IPS DF 19.7 (cell line): ENCODE results near the gene RTN1.

Experiments
- DNase-seq: peaks from one replicate; pipeline ENCODE4 v3.0.0-alpha.2; 2013; ENCODE audit warnings: low read depth, low spot score

RTN1 gene

DNA sequence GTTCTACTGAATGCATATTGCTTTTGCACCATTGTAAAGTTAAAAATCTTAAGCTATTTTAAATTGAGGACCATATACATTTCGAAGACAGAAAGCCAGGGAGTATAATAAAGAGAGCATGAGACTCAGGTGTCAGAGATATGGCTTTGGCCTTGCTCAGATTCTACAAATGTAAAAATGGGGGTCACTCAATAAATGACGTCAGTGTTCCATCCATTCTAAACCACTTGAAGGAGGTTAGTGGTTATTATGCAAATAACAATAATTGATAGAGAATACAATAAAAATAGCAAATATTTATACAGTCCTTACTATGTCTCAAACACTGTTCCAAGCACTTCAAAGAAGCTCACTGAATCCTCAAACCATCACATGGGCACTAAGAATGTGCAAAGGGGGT, 20.1 kb downstream of the RTN1 start:
- DNase-seq: no peak

DNA sequence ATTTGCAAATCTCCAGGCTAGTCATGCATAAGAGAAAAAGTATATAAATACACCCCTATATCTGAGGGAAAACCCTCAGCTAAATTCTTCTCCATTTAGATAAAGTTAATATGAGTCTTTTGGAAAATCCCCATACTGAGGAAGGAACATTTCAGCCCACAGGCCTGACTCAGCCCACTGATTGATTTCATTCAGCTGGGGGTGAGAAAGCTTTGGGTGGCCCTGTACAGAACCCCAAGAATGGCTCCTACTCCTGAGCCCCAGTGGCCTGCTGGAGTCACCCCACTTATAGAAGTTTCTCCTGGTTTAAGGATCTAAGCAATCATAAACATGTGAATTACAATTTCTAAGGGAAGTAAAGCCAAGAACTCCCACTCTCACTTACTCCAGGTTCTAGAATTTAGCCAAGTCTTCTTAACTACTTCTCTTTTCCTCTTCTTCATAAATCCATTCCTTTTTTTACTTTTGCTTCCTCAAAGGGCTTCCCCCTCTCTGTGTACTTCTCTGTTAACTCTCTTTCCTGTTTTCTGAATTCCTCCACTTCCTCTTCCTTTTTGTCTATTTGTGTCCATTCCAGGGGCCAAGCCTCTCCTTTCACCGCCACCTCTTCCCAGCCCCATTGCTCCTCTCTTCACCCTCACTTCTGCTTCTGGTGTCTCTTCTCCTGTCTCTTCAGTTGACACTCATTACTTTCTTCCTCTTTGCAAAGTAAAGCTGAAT, 21.0 kb downstream of the RTN1 start:
- no peak for DNase-seq

DNA sequence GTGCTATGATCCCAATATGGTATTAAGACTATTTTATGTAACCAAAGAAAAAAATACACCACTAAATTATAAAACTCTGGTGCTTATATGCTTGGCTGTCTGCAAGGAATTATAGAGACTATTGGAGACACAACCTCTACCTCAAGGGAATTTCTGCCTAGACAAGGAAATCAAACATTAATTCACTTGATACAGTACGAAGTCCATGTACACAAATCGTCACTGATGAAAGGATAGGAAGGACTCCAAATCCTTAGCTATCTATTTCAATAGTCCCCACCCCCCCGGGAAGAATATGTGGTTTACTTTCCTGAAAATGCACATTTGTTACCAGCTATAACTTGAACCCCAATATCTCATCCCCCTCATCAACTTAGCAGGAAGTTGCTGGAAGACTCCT, 21.9 kb downstream of the RTN1 start:
- no peak for DNase-seq

DNA sequence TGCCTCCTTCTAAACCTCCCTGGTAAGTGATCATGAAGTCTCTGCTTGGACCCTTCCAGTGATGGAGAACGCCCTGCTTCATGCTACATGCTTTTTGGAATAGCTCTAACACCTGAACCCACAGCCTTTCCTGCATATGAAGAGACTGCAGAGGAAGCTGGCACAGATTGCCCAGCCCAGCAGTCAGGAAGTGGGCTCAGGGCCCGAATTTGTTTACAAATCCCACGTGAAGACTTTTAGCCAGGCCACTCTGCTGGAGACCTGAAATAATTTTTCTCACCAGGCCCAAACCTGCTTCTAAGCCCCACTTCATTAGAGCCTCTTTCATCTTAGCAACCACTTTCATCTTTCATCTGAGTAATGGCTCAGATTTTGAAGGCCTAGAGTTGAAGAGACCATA, 22.9 kb downstream of the RTN1 start:
- no peak for DNase-seq

DNA sequence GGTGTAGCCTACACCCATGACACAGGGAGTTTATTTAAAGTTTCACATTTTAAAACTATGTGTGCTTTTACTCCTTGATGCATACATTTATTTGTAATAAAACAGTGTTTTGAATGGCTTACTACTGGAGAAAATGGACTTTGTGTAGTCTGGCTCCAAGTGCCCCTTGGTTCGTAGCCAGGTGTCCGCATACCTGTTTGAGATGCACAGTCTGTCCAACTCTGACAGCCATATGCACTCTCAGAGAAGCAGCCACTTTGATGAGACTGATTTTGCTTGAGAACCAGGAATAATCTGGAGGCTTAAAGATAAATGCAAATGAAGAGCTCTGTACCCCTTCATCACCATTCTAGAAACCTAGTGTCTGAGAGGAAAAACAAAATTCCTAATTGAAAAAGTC, 24.0 kb downstream of the RTN1 start:
- no peak for DNase-seq

DNA sequence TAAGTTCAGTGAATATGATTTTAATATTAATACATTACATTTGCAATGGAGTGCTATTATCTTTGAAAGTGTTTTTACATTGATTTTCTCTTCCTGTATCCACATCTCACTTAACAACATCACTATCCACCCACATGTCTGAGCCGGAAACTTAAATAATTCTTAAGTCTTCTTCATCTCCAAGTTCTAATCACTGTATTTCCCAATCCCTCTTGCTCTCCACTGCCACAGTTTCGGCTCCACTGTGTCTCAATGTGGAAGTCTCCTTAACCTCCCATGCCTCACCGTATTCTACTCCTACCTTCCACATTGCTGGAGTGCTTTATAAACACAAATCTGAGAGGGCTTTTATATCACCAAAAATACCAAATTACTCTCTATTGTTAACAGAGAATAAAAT, 25.3 kb downstream of the RTN1 start:
- no peak for DNase-seq

DNA sequence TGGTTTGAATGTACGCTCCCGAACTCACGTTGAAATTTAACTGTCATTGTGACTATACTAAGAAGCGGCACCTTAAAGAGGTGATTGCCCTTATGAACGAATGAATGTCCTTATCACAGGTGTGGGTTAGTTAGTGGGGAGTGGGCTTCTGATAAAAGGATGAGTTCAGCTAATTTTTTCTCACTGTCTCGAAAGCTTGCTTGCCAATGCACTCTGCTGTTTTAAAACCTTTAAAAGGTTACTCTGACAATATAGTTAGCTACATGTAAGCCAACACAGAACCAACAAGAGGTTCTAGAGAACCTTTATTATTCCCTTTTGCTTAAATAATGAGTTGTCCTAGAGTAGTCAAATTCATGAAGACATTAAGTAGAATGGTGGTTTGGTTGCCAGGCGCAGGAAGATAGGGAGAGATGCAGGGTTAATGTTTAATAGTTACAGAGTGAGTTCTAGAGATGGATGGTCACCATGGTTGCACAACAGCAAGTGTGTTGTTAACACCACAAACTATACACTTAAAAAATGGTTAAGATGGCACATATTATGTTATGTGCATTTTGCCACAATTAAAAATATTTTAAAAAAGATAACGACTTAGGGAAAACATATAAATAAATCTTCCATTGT, 26.3 kb downstream of the RTN1 start:
- no peak for DNase-seq

DNA sequence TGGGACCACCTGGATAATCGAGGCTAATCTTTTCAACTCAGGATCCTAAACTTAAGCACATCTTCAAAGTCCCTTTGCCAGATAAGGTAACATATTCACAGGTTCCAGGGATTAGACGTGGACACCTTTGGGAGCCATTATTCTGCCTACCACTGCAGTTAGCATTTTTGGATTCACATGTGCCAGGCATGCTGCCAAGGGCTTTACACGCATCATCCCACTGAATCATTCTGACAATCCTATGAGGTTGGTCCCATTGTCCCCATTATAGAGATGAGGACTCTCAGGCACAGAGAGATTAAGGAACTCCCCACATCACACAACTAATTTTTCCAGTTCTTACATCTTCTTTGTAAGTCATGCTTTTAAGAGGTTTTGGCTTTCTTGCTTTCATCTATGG, 34.5 kb downstream of the RTN1 start:
- no peak for DNase-seq

DNA sequence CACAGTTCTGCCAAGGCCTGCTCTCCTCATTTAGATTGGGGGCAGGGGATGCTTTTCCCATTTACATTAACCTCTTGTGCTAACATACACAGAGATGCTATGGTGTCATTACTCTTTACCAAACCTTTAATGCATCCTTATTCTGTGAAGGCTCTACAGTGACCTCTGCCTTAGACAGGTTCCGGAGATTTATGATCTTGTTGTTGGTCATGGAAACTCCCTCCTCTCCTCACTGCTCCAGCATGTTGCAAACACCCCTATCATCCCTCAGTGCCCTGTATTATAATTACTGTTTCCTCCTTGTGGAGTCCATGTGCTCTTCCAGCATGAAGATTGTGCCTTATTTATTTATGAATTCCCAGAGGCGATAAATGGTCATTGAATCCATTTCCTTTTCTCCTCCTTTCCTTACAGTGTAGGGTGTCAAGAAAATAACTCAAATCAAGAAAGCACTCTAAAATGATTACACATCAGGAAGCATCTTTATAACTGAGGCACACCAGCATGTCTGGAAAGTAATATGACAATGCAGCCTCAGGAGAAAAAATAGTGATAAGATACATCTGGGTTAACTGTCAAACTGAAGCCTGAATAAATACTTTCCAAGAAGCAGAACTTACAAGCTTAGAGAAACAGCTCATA, 37.8 kb downstream of the RTN1 start:
- DNase-seq: no peak

DNA sequence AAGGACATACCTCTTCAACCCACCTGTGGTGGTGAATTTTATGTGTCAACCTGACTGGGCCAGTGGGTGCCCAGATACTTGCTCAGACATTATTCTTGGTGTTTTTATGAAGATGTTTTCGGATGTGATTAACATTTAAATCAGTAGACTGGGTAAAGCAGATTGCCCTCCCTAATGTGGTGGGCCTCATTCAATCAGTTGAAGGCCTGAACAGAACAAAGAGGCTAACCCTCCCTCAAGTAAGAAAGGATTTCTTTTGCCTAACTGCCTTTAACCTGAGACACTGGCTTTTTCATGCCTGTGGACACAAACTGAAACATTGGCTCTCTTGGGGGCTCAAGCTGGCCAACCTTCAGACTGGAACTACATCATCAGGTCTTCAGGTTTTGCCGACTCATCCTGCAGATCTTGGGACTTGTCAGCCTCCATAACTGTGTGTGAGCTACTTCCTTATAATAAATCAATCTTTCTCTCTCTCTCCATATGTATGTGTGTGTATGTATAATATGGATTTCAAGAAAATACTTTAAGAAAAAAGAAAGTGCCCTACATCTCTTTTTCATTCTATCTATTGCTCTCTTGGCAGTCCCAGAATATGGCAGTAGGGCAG, 39.4 kb downstream of the RTN1 start:
- no peak for DNase-seq

DNA sequence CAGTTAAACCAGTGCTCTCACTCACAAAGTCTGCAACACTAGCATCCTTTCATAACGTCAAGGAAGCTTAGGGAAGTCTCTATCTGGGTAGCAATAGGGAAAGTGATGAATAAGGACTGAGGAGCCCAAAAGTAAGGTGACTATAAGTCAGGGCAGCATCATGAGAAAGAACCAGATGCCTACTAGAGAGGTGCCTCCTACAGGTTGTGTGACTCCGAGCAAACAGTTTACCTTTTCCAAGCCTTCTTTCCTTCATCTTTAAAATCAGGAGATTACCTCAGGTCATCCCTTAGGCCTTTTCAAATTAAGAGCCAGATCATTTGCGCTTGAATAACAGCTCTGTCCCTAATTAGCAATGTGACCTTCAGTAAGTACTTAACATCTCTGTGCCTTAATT, 40.2 kb downstream of the RTN1 start:
- no peak for DNase-seq

DNA sequence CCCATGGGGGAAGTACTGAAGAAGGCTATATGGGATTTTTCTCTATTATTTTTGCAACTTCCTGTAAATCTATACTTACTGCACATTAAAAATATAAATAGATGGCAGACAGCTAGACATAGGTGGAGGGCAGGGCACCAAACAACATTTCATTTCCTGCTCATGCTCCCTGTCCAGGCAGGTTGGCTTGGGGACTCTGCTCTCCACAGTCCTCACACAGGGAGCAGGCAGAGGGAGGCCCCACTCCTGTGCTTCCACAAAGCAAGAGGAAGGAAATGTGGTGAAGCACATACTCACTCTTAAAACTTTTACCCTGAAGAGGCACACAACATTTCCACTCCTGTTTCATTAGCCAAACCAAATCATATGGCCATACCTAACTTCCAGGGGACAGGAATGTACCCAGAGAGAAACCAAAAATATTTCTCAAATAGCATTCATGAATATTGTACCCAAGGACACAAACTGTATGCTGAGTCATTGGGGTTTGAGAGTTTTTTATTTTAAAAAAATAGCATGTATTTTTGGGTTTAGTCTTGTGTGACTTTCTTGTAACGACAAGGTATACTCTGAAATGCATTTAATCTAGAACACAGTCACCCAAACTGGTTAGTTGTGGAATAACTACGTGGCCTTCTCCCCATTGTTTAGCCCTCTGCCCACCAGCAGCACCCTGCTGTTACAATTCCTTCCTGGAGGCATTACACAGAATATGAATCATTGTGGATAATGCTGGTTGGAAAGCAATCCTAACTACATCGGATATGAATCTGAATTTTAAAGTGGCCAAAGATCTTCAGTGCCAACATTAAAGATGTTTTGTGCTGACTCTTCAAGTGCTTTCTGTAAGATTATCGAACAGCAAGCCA, 40.9 kb downstream of the RTN1 start:
- no peak for DNase-seq

DNA sequence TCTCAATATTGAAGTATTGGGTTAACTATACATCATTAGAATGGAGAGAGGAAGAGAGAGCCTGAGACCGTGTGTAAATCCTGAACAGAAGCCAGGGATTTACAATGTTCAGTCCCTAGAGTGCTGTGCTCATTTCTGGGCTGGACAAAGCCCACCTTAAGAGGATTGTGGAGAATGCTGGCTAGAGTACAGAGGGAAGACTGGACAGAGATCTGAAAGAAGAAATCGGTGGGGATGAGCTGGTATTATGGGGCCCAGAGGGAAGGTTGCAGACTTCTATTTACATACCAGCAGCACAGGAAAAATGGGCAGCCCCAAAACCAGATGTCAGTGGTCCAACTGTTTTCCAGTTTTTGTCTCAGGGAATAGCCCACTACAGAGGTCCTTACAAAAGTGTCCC, 42.3 kb downstream of the RTN1 start:
- no peak for DNase-seq

DNA sequence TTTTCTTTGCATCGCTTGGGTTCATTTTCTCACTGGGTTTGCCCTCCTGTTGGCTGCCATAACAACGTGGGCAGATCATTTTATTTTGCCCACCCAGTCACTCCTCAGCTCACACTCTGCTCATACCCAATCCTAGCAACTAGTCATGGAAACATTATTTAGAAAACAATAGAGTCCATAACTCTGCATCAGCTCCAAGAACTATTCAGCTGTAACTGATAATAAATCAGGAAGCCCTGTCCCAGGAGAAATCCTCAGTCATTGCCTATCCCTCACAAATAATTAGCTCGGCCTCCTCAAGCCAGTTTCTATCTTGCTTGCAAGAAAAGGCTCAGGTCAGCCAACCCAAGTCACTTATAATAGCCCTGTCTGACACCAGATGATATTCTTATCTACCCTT, 43.2 kb downstream of the RTN1 start:
- DNase-seq: no peak

DNA sequence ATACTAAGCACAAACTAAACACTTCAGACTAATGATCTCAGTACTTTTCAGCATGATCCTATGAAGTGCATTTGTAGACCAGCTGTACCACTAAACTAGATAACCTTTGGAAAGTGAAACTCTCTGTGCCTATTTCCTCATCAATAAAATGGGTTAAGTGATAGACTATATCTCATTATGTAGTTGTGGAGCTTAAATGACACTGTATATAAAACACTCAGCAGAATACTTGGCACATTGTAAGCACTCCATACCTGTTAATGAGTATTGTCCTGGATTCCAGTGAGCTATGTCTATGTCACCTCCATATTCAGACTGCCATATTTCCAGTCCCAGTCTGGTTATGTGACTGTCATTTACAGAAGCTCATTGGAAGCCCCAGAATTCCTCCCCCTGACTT, 44.4 kb downstream of the RTN1 start:
- DNase-seq: no peak

DNA sequence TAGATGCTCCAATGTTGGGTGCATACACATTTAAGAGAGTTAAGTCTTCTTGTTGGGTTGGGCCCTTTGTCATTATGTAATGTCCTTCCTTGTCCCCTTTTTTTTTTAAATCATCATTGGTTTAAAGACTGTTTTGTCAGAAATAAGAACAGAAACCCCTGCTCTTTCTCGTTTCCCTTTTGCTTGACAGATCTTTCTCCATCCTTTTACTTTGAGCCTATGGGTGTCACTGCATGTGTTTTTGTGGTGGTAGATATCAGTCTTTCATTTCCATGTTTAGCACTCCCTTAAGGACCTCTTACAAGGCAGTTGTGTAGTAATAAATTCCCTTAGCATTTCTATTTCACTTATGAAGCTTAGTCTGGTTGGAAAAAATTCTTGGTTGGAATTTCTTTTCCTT, 47.4 kb downstream of the RTN1 start:
- no peak for DNase-seq

DNA sequence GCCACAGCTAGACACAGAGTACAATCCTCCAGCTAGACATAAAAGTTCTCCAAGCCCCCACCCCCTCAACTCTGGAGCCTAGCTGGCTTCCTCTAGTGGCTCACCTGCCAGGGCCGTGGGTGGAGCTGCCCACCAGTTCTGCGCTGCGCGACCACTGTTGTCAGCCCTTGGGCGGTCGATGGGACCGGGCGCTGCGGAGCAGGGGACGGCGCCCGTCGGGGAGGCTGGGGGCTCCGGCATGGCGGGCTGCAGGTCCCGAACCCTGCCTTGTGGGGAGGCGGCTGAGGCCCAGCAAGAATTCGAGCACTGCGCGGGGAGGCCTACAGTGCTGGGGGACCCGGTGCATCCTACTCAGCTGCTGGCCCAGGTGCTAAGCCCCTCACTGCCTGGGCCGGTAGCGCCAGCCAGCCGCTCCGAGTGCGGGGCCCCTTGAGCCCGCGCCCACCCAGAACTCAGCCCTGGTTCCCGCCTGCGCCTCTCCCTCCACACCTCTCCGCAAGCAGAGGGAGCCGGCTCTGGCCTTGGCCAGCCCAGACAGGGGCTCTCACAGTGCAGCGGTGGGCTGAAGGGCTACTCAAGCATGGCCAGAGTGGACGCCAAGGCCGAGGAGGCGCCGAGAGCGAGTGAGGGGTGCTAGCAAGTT, 51.0 kb downstream of the RTN1 start:
- DNase-seq: no peak

DNA sequence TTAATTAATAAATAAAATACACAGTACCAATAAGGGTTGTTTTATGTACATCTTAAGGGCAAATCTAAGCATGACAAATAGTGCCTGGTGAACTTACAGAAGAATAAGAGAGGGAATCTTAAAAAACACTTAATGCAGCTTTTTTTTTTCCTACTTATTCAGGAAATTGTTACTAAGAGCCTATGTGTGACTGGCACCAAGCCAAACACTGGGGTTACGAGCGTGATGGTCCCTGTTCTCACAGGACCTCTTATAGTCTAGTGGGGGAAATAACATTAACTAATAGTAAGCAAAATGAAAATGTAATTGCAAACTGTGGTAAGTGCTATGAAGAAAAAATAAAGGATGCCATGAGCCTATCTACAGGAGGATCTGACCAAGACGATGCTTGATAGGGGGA, 53.6 kb downstream of the RTN1 start:
- DNase-seq: no peak

DNA sequence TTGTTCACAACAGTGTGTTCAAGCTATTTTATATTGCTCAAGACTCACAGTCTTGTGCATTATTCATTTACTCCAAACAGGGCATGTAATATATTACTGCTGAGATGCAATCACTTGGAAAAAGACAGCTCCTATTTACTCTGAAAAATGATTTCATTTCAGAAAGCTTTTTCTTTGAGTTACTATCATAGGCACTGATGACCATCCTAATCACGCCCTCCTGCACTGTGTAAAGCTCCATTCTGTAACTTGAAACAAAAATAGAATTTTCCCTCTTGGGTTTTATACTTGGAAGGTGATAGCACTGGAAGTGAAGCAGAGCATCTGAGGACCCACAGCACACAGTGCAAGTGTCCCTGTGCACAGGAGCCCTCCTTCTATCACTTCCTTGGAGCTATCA, 55.6 kb downstream of the RTN1 start:
- DNase-seq: no peak

DNA sequence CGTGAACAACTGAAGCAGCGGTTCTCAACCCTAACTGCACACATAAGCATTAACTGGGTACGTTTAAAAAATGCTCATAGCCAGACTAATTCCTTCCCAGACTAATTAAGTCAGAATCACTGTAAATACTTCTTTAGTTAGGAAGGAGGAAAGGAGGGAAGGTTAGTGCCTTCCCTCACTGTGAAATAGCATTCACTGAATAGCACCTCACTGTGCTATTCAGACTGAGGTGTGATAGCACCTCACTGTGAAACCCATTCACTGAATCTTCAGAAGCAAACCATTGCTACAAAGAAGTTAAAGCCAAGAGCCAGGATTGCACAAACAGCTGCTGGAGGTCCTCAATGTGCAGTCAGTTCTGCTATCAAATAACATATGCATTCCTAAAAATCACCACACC, 58.8 kb downstream of the RTN1 start:
- DNase-seq: no peak

DNA sequence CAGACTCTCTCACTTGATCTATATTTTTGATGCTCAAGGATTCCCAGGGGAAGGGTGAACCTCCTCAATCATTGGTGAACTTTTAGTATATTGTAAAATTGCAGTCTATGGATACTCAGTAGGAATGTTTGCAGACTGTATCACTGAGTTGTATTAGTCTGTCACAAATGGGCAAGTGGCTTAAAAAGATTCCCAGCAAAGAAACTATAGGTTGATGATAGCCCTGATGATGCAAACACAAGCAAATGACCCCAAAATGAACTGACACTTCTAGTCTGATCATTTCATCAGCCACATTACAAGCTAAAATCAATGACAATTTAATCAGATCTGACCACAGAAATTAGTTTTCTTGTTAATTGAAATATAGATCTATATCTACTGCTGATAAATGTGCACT, 59.5 kb downstream of the RTN1 start:
- no peak for DNase-seq
